SK-N-MC (cell line): ENCODE results near the gene SPHK2.

Source experiments
- EZH2 ChIP-seq: fragments of 200-600 bp; sonication (generic); IDR thresholded peaks from one replicate; pipeline ENCODE4 v1.6.1; 2017; ENCODE audit warnings: antibody characterized with exemption
- FOXP2 ChIP-seq: optimal IDR thresholded peaks from 2 replicates; pipeline ENCODE3; 2011; ENCODE audit warnings: mild to moderate bottlenecking, moderate library complexity; ENCODE audit not compliant: insufficient read depth; ENCODE audit errors: extremely low read length, control extremely low read depth
- POLR2AphosphoS5 ChIP-seq: IDR thresholded peaks from 2 replicates; pipeline ENCODE4 v1.6.1; 2012; ENCODE audit warnings: mild to moderate bottlenecking, low read depth, low read length, borderline replicate concordance

DNA sequence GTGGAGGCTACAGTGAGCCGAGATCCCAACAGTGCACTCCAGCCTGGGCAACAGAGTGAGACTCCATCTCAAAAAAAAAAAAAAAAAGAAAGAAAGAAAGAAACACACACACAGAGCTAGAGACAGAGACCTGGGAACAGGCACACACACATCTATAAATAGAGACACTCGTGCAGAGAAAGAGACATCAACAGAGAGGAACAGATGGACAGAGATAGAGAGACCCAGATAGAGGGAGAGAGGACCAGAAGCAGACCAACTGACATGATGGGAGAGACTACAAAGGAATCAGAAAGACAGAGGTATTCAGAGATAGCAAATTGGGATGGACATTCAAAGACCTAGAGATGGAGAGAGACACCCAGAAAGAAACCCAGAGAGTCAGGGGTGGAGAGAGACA is 28.8 kb downstream of the SPHK2 start:
- no peak for TF ChIP-seq EZH2
- TF ChIP-seq POLR2AphosphoS5, result no peak
- no peak for TF ChIP-seq FOXP2
